ENCODE results near the gene CACNA1B. TPM values are rescaled to one million over a fixed set of nuclear protein-coding genes. Genes with fewer than 3 reads are reported as not detected.
A peak's percentile ranks its signal among the peaks of the same experiment; 100 is the strongest.
"Not testable (repeated sequence)": the region's sequence is repeated elsewhere in the genome, so short reads cannot be mapped to it uniquely, and the experiment has no call there.

CACNA1B gene
- total RNA-seq, 6 donors from 2014 or later, result 0.03 to 0.15 (median 0.03) TPM; not detected in 3

GRCh38 chr9:138105123-138105415 lies 227.5 kb downstream of the CACNA1B start:
- Histone ChIP-seq H3K36me3 (no peaks in the 10 kb centered on the region), H3K27ac (no peak overlapping the region), H3K27me3 (no peaks in the 10 kb centered on the region), H3K4me3 (no peak overlapping the region), H3K9me3 (no peaks in the 10 kb centered on the region), H3K4me1 (no peaks in the 10 kb centered on the region)
- TF ChIP-seq POLR2A (IDR thresholded peaks at IDR 0.05), result no peak
- no peak for TF ChIP-seq EP300 (IDR thresholded peaks at IDR 0.05)
- ATAC-seq (ENCODE audit: low FRiP score in 2 of 2) (no peak), DNase-seq (no peak)
- WGBS, 2 donors, result 86% methylated on average over 2 of the region's 2 CpGs; no CpG with 5 or more reads in 1 of the 2 donors

GRCh38 chr9:138105561-138106505 lies 228.3 kb downstream of the CACNA1B start:
- ATAC-seq (ENCODE audit: low FRiP score in 2 of 2) (no peak), DNase-seq (peak; percentile 17 to 51)
- Histone ChIP-seq H3K4me3 (no peak overlapping the region), H3K36me3 (no peaks in the 10 kb centered on the region), H3K27ac (no peak overlapping the region), H3K4me1 (no peaks in the 10 kb centered on the region), H3K27me3 (no peaks in the 10 kb centered on the region), H3K9me3 (no peaks in the 10 kb centered on the region)
- WGBS, 2 donors, result 89 to 92% methylated on average over 19 to 26 of the region's 26 CpGs
- TF ChIP-seq CTCF (IDR thresholded peaks at IDR 0.05) (no peak), POLR2AphosphoS5 (IDR thresholded peaks at IDR 0.05) (no peak), EP300 (IDR thresholded peaks at IDR 0.05) (no peak), POLR2A (IDR thresholded peaks at IDR 0.05) (no peak)

- not testable (repeated sequence) for H3K27me3 ChIP-seq; H3K27ac ChIP-seq; H3K4me1 ChIP-seq; DNase-seq; H3K36me3 ChIP-seq; ATAC-seq (ENCODE audit: low FRiP score in 2 of 2); H3K9me3 ChIP-seq; H3K4me3 ChIP-seq
- WGBS, 2 donors, result 87 to 95% methylated on average over 3 of the region's 3 CpGs
Measured at GRCh38 chr9:138107039-138107438, 229.5 kb downstream of the CACNA1B start.

- DNase-seq (peak in 1 of 2 donors; percentile 32), ATAC-seq (ENCODE audit: low FRiP score in 2 of 2) (no peak)
- H3K4me3 ChIP-seq, result no peak overlapping the region
- no peaks in the 10 kb centered on the region for H3K36me3 ChIP-seq
- no peaks in the 10 kb centered on the region for H3K9me3 ChIP-seq
- WGBS, 2 donors, result 74 to 85% methylated on average over 9 of the region's 9 CpGs
- TF ChIP-seq POLR2A (IDR thresholded peaks at IDR 0.05) (no peak), EP300 (IDR thresholded peaks at IDR 0.05) (no peak), CTCF (IDR thresholded peaks at IDR 0.05) (no peak), POLR2AphosphoS5 (IDR thresholded peaks at IDR 0.05) (no peak)
- H3K27ac ChIP-seq, result no peak overlapping the region
- H3K4me1 ChIP-seq, result no peaks in the 10 kb centered on the region
- H3K27me3 ChIP-seq, result no peaks in the 10 kb centered on the region
Measured at GRCh38 chr9:138111607-138112006, 234.0 kb downstream of the CACNA1B start.

GRCh38 chr9:138112090-138112748 lies 234.6 kb downstream of the CACNA1B start:
- H3K9me3 ChIP-seq, result no peaks in the 10 kb centered on the region
- TF ChIP-seq CTCF (IDR thresholded peaks at IDR 0.05) (no peak), POLR2AphosphoS5 (IDR thresholded peaks at IDR 0.05) (no peak), EP300 (IDR thresholded peaks at IDR 0.05) (no peak), POLR2A (IDR thresholded peaks at IDR 0.05) (no peak)
- H3K36me3 ChIP-seq, result no peaks in the 10 kb centered on the region
- no peak for DNase-seq
- H3K27ac ChIP-seq, result no peak overlapping the region
- no peak for ATAC-seq (ENCODE audit: low FRiP score in 2 of 2)
- no peaks in the 10 kb centered on the region for H3K27me3 ChIP-seq
- WGBS, 2 donors, result 86 to 92% methylated on average over 16 of the region's 16 CpGs
- H3K4me3 ChIP-seq, result no peak overlapping the region
- no peaks in the 10 kb centered on the region for H3K4me1 ChIP-seq

Data from upper lobe of left lung (tissue), 6 donors.